Stimulated activated CD8-positive, alpha-beta memory T cell treated with anti-CD3 and anti-CD28 coated beads, Interleukin-12 subunit alpha, Interleukin-12 subunit beta, amount 100 ng/mL, for 24 hours (primary cell): ENCODE data around the gene ITIH5.
"Not testable (repeated sequence)": the region's sequence is repeated elsewhere in the genome, so short reads cannot be mapped to it uniquely, and the experiment has no call there.

Experiments used
- DNase-seq: peaks from one replicate; pipeline ENCODE4 v3.0.0-alpha.2; 2020; ENCODE audit errors: extremely low read depth

Gene ITIH5

GRCh38 chr10:7666253-7667023 is at the start of gene ITIH5:
Gene ITIH5 (minus strand): TSS chr10:7666966. CDS start chr10:7666892, 74 bp downstream.
- no peak for DNase-seq

- no peak for DNase-seq
Measured at GRCh38 chr10:7715515-7715914, 48.7 kb upstream of the ITIH5 start.

- DNase-seq: not testable (repeated sequence)
Measured at GRCh38 chr10:7711075-7711474, 44.3 kb upstream of the ITIH5 start.

GRCh38 chr10:7710446-7710845 is 43.7 kb upstream of the ITIH5 start:
- DNase-seq: no peak

- no peak for DNase-seq
Measured at GRCh38 chr10:7708832-7709231, 42.1 kb upstream of the ITIH5 start.

- DNase-seq: no peak
Measured at GRCh38 chr10:7707858-7708622, 41.3 kb upstream of the ITIH5 start.

- DNase-seq: no peak
Measured at GRCh38 chr10:7707102-7707501, 40.3 kb upstream of the ITIH5 start.

- DNase-seq: no peak
Measured at GRCh38 chr10:7706534-7707073, 39.8 kb upstream of the ITIH5 start.

- no peak for DNase-seq
Measured at GRCh38 chr10:7705341-7705740, 38.6 kb upstream of the ITIH5 start.

GRCh38 chr10:7704071-7705016 is 37.6 kb upstream of the ITIH5 start:
- no peak for DNase-seq

- no peak for DNase-seq
Measured at GRCh38 chr10:7703140-7703539, 36.4 kb upstream of the ITIH5 start, which contains the start of gene ITIH2. Gene ITIH2 (plus strand): TSS chr10:7703316. CDS start chr10:7703435, 119 bp downstream.

GRCh38 chr10:7702288-7702812 is 35.6 kb upstream of the ITIH5 start:
- DNase-seq: no peak

- no peak for DNase-seq
Measured at GRCh38 chr10:7701158-7701742, 34.5 kb upstream of the ITIH5 start.

- no peak for DNase-seq
Measured at GRCh38 chr10:7700577-7701125, 33.9 kb upstream of the ITIH5 start.

- no peak for DNase-seq
Measured at GRCh38 chr10:7697426-7697825, 30.7 kb upstream of the ITIH5 start.

GRCh38 chr10:7696545-7696944 is 29.8 kb upstream of the ITIH5 start:
- DNase-seq: no peak

GRCh38 chr10:7693194-7693593 is 26.4 kb upstream of the ITIH5 start:
- DNase-seq: not testable (repeated sequence)

GRCh38 chr10:7692368-7692767 is 25.6 kb upstream of the ITIH5 start:
- DNase-seq: not testable (repeated sequence)

- not testable (repeated sequence) for DNase-seq
Measured at GRCh38 chr10:7690885-7691597, 24.3 kb upstream of the ITIH5 start.

GRCh38 chr10:7689591-7689990 is 22.8 kb upstream of the ITIH5 start:
- no peak for DNase-seq
